ENCODE results near the gene MAP2K1.
"Not testable (repeated sequence)": the region's sequence is repeated elsewhere in the genome, so short reads cannot be mapped to it uniquely, and the experiment has no call there.

Gene MAP2K1

GRCh38 chr15:66386204-66387123, at the start of gene MAP2K1:
TSS of gene MAP2K1 (plus strand) at chr15:66386912. CDS start at chr15:66387348, 436 bp downstream.
- DNase-seq, result peak; percentile 99

- DNase-seq, result not testable (repeated sequence)
Measured at GRCh38 chr15:66348530-66348929, 38.2 kb upstream of the MAP2K1 start.

- DNase-seq, result no peak
Measured at GRCh38 chr15:66356077-66356358, 30.7 kb upstream of the MAP2K1 start.

GRCh38 chr15:66356359-66357236, 30.1 kb upstream of the MAP2K1 start, which contains the start of gene TIPIN:
TSS of gene TIPIN (minus strand) at chr15:66356685. CDS start at chr15:66352947, 3,738 bp downstream.
- DNase-seq, result peak; percentile 96

GRCh38 chr15:66359740-66360139, 27.0 kb upstream of the MAP2K1 start:
- DNase-seq, result no peak

GRCh38 chr15:66361745-66362460, 24.8 kb upstream of the MAP2K1 start:
- not testable (repeated sequence) for DNase-seq

- no peak for DNase-seq
Measured at GRCh38 chr15:66362776-66363175, 23.9 kb upstream of the MAP2K1 start.

GRCh38 chr15:66364944-66365528, 21.7 kb upstream of the MAP2K1 start:
- DNase-seq, result no peak

- DNase-seq, result no peak
Measured at GRCh38 chr15:66369773-66370651, 16.7 kb upstream of the MAP2K1 start.

GRCh38 chr15:66374179-66374578, 12.5 kb upstream of the MAP2K1 start:
- DNase-seq, result no peak

- no peak for DNase-seq
Measured at GRCh38 chr15:66378814-66379430, 7.8 kb upstream of the MAP2K1 start.

GRCh38 chr15:66381376-66381775, 5.3 kb upstream of the MAP2K1 start:
- DNase-seq, result not testable (repeated sequence)

- DNase-seq, result peak; percentile 82
Measured at GRCh38 chr15:66387163-66388042, 691 bp downstream of the MAP2K1 start.

- no peak for DNase-seq
Measured at GRCh38 chr15:66388043-66388363, 1.3 kb downstream of the MAP2K1 start.

GRCh38 chr15:66388576-66388975, 1.9 kb downstream of the MAP2K1 start:
- no peak for DNase-seq

GRCh38 chr15:66389098-66389858, 2.6 kb downstream of the MAP2K1 start:
- no peak for DNase-seq

GRCh38 chr15:66389859-66390381, 3.2 kb downstream of the MAP2K1 start:
- DNase-seq, result no peak

- DNase-seq, result no peak
Measured at GRCh38 chr15:66390678-66391077, 4.0 kb downstream of the MAP2K1 start.

GRCh38 chr15:66393037-66393436, 6.3 kb downstream of the MAP2K1 start:
- DNase-seq, result not testable (repeated sequence)
